HG02759 (cell line): ENCODE data around the gene MSI2.
"Not testable (repeated sequence)": the region's sequence is repeated elsewhere in the genome, so short reads cannot be mapped to it uniquely, and the experiment has no call there.

Experiments used
- ATAC-seq: cut with Tn5 transposase; IDR thresholded peaks from one replicate; pipeline ENCODE4 v1.9.1; 2021; ENCODE audit warnings: mild to moderate bottlenecking, moderate library complexity; ENCODE audit not compliant: unreplicated experiment

MSI2 gene

DNA sequence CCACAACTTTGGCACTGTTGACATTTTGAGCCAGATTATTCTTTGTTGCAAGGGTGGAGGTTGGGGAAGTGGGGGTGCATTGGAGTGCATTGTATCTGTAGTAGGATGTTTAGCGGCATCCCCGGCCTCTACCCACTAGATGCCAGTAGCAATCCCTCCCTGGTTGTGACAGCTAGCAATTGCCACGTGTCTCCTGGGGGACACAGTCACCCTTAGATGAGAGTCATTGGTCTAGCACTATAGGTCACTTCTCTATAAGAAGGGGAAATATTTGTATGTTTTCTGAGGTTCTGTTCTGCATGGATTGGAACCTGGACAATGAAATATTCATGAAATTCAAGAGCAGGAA lies 32.4 kb downstream of the MSI2 start:
- ATAC-seq, result no peak

DNA sequence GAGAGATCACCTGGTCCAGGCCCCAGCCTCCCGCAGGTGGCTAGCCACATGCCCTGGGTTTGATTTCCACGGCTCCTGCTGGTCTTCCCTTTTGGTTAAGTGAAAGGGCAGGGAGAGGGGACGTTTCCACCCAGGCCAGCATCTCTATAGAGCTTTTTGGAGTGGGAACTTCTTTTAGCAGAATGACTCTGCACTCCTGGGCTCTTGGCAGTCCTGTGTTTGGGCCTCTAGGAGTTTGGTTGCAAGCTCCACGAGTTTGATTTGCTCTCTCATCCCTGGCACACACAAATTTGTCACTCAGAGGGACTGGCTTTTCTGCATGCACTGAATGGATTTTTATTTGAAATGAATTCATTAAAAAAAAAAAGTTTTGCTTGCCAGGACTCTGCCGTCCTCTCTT lies 32.8 kb downstream of the MSI2 start:
- ATAC-seq, result no peak

DNA sequence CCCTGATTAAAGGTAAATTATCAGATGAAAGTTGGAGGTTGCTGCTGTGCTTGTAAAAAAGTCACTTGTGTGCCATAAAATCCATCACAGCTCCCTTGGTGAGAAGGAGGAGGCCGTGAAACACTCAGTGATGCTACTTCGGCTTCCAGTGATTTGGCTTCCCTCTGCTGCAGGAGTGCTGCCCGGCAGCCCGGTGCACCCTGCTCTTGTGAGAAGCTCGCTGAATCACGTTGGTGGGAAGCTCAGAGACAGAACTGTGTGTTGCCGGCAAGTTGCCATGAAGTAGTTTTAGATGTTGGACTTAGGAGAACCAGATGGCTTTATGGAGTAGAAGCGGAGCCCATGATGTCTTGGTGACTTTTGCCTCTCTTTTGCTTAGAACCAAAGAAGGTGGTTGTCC lies 33.3 kb downstream of the MSI2 start:
- ATAC-seq, result no peak

DNA sequence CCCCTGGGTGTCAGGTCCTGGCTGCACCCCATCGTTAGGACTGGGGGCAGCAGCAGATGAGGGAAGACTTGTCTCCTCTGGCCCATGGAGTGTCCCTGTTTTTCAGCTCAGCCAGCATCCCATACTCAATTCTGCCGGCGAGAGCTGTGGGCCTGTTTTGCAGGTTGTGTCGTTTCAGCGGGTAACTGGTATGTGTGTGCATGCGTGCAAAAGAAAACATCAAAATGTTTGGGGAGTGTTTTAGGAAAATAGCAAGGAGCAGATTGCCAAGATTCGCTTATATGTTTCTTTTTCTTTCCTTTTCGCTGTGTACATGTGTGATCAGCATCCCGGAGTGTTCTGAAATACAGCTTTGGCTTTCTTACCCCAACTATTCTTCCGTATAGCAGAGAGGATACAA lies 34.7 kb downstream of the MSI2 start:
- no peak for ATAC-seq

DNA sequence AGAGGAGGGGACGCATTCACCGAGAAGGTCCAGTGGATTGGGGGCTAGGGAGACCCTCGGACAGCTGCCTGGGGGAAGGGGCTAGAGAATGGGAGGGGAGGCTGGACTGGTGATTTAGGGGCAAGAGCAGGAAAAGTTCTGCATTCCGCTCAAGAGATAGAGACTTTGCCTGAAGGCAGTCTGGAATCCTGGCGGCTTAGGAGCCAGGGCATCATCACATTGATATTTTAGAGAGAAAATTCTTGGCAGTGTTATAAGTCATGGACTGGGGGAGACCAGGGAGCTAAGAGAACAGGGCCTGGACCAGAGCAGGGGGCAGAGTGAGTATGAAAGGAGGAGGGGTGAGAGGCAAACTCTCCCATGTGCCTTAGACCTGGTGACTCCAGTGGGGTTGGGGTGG lies 35.8 kb downstream of the MSI2 start:
- no peak for ATAC-seq

DNA sequence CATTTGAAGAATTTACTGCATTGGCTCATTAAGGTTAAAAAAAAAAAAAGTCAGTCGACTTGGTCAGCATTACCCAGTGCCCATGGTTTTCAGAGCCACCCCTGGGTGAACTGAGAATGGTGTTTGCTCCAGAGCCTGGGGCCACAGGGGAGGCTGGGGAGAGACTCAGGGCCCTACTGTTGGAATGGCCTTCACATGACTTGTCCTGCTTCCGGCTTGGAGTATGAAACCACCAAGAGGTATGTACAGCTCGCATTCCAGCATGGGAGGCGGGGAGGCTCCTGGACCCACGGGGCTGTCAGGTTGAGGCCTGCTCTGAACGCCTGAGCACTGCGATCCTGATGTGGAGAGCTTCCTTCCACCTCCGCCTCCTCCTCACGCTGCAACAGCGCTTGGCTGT lies 36.8 kb downstream of the MSI2 start:
- ATAC-seq, result no peak

DNA sequence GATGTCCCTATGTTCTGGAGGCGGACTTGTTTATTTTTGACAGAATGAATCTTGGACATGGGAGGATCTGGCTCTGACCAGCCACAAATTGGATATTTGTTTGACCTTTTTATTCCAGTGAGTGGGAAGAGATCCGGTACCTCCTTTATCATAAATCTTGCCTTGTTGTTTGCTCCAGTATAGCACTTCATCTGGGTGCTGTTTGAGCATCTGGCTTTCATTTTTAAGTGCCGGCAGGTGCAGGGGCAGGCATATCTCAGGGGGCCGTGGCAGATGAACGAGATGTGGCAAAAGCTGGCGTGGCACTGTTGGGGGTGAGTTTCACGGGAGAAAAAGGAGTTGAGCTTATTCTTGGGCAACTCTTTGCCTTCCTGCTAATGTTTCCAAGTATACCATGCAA lies 37.8 kb downstream of the MSI2 start:
- ATAC-seq, result no peak

DNA sequence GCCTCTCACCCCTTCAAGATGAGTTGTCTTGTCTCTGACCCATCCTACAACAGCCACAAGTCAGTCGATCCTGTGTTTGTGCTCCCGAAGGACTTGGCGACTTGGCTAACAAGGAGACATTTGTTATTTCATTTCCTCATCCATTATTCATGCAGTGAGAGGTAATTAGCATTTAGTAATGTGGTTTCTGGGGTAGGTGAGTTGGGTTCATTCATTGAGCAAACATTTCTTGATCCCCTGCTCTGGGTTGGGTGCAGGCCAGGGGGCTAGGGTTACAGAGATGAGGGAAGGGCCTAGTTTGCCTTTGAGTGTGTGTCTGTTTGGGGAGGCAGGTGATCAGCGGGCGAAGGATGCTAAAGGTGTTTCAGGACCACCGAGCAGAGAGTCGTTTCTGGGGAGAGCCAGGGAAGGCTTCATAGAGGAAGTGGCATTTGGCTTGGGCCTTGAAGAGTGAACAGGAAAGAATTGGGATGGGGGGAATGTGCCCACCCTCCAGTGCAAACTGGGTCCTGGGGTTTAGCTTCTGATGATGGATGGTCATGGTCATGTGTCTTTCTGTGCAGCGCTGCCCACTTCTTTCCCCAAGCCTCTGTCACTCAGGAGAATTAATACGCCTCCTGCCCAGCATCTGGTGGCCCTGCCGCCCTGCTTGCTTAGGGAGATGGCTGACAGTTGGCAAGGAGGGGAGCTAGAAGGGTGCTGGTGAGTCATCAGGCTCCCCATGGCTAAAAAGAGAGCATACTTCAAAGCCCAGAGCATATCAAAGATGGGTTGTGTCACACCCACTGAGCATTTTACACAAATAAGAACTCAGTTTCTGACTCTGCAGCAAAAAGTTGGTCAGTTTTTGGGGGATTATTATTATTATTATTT lies 38.5 kb downstream of the MSI2 start:
- no peak for ATAC-seq

DNA sequence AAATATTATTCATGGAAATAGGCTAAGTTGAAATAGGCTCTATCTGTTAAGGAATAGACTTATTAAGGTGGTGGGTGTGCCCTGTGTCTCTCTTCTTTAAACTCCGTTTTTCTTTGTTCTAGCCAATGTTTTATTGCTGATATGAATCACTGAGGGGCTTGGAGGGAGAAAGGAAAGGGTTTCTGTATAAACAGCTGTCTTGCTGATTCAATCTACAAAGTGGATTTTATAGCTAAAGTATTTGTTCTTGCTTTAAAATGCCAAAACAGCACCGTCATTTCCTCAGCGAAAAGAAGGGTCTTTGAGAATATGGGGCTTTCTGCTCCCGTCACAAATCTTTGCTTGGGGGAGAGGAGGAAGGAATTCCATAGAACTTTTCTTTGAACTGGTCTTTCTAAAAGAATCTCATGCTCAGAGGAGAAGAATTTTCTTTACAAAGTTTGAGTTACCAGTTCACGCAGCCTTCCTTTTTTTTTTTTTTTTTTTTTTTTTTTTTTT lies 39.3 kb downstream of the MSI2 start:
- no peak for ATAC-seq

DNA sequence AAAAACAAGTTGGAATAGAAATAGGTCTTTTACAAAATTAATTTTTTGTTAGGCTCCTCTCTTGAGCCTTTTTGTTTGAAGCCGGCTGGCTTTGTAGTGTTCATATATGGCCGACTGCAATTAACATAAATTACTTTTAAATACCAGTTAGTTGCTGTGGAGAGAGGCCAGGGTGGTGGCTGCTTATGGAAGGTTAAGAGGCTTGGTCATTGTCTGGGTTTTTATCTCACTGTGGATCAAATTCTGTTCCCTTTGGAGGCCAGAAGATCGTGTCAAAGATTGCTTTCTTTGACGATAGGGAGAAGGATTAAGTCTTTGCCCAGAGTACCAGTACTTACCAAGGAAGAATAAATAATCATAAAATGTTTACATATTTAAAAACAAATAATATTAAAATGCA lies 39.9 kb downstream of the MSI2 start:
- ATAC-seq, result no peak

DNA sequence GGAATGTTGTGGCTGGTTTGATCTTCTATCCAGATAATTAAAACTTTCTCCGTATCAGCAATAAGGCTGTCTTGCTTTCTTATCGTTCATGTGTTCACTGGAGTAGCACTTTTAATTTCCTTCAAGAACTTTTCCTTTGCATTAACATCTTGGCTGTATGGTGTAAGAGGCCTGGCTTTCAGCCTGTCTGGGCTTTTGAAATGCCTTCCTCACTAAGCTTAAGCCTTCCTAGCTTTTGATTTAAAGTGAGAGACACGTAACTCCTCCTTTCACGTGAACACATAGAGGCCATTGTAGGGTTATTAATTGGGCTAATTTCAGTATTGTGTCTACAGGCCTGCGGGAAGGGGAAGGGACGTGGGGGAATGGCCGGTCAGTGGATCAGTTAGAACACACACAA lies 42.9 kb downstream of the MSI2 start:
- no peak for ATAC-seq

DNA sequence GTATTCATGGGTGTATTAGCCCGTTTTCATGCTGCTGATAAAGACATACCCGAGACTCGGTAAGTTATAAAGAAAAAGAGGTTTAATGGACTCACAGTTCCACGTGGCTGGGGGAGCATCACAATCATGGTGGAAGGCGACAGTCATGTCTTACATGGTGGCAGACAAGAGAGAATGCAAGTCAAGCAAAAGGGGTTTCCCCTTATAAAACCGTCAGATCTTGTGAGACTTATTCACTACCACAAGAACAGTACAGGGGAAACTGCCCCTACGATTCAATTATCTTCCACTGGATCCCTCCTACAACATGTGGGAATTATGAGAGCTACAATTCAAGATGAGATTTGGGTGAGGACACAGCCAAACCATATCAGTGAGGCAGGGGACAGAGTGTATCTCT lies 44.3 kb downstream of the MSI2 start:
- ATAC-seq, result not testable (repeated sequence)

DNA sequence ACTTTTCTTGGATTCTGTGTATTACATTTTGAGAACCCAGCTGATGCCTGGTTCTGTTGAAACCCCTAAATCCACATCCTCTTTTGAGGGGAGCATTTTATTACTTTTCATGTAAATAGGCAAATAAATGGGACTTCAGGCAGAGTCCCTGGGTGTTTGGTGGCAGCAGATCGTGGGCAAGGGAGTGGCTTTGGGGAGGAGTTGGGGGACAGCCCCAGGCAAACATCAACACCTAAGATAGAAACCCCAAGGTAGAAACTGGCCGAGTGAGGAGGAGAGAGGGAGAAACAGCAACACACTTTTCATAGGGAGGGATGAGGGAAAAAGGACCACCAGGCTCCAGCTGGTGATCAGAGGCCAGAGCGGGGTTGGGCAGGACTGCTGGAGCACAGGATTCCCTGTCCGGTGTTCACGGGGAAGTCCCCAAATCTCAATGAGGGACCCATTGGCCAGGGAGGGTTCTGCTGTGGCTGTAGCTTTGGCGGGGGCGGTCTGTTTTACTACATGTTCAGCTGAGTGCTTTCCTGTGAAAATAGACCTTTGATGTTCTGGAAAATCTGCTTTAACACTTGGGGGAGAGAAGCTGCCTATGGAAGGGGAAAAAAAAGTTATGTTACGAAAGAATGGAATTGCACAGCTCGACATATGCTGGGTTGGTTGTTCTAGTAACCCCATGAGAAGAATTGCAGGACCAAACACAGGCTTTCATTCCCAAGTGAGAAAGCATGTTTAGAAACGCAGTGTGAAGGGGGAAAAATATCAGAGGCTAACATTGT lies 46.6 kb downstream of the MSI2 start:
- ATAC-seq, result no peak

DNA sequence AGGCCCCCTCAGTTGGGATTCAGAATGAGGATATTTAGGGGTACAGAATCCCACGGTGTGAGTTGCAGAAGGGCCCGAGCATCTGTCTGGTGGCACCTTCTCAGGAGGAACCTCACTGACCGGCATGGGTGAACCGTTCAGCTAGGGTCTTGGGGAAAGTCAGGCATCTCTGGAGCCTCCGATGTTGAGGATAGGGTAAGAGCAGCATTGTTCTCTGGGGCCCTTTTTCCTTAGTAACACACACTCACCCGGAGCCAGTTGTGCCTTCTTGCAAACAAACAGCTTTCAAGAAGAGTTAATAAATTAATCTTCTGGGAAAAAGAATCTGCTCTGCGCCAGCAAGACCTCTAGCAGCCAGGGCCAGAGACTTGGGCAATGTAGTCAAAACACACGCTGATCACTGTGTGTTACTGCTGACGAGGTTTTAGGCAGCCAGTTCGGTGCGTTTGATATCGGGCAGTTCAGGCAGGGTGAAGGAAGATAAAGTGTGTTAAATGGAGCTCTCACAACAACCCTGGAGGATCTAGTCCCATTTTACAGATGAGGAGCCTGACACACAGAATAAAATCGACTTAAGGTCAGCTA lies 48.9 kb downstream of the MSI2 start:
- ATAC-seq, result no peak

DNA sequence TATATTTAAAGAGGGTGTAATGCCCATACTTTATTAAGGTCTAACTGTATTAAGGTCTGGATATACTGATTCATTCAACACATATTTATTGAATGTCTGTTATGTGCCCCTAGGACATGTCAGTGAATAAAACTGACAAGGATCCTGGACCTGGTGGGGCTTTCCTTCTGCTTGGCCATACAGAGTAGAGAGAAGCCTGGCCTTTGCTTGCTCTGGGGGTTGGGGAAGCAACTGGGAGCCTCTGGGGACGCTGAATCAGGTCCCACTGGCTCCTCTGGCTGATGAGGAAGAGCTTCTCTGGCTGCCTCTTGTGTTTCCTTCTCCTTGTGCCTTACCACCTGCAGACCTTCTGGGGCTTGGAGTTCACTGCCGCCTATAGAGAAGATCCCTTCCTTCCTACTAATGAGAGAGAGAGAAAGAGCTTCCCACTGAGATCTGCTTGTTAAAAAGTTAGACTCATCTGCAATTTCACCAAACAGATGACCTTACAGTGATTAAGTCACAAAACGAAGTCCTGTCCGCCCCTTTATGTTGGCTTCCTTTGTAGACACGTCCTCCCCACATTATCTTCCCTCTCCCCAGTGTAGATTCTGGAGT lies 49.7 kb downstream of the MSI2 start:
- ATAC-seq, result no peak

DNA sequence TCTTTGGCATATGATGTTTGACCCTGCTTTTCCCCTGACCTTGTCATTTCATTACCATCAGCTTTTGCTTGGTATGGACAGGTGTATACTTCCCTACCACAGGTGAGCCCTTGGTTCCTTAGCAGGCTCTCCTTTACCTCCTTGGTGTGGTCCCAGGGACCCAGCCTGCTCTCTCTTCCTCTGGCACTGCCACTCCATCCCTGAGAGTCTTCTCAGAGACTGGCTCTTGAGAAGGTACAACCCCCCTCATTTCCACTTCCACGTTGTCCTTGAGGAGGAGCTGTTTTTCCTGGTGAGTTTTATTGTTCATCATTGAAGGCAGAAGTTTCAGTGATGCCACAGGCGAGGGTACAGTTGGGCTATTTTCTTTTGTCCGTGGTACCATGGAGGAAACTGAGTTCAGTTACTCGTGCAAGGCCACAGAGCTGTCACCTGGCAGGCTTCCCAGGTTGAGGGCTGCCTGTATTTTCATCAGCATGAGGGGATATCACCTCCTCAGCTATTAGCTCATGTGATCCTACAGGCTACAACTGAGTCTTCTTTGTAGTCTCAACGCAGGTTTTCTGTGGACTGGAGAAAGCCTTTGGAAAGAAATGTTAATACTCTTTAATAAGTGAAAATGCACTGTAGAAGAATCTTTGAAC lies 52.3 kb downstream of the MSI2 start:
- ATAC-seq, result no peak

DNA sequence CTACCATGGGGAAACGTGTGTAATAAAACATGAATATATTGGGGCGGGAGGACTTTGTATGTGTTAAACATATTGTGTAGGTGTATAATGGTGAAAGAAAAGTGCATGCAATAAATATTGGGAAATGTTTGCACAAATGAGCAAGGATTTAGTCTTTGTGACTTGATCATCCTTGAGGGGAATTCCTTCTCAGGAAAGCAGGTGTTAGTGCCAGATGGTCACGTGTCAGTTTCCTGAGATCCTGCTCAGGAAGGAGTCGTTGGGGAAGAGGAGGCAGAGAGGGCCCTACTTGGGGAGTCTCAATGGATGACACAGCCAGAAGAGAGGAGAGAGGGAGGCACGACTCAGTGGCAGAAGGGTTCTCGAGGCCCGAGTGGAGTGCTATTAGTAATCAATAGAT lies 53.2 kb downstream of the MSI2 start:
- ATAC-seq, result no peak

DNA sequence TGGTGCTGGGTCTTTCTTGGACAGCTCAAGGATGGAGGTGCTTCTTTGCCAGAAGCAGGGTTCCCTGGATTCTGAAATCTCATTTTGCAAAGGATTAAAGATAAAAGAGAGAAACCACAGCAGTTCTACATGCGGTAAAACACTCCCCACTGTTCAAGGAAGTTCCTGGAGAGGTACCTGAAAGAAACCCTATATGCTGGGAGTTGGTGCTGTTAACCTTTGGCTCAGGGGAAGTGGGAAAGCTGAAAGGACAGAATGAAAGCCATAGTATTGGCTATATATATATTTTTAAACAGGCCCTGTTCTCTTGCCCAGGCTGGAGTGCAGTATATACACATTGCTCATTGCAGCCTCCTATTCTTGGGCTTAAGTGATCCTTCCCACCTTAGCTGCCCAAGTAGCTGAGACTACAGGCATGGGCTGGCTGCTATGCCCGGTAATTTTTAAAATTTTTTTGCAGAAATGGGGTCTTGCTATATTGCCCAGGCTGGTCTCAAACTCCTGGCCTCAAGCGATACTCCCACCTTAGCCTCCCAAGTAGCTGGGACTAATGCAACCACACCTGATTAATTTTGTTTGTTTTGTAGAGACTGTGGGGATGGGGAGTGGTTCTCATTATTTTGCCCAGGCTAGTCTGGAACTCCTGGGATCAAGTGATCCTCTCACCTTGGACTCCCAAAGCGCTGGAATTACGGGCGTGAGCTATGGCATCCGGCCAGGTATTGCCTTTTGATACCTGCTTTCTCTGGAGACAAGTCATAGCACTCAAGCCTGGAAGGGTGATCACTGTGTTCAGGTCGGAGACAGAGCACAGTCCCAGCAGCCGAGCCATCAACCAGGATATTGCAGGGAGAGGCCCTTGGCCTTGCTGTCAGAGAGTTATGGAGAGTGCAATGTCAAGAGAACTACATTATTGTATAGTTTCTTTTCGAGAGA lies 55.2 kb downstream of the MSI2 start:
- ATAC-seq, result no peak

DNA sequence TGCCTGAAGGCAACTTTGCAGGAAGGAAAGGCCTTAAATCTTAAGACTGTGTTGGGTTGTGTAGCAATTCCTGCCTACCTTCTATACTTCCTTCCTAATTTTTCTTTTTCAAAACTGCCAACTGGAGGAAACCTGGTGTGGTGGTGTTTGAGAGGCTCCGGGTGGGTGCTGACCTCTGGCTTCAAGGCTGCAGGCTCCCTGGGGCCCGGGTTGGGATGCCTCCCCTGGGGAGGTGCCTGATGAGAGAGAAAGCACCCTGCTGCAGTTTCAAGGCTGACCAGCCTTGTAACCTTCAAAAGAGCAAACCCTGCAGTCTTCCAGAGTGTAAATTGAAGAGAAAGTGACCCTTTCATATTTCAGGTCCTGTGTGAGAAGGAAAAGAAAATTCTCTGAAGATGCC lies 55.9 kb downstream of the MSI2 start:
- ATAC-seq, result no peak
